Loucy (cell line): ENCODE results near the gene MSANTD3.

Source experiments
- H2AFZ ChIP-seq: fragments of 200-600 bp; sonication (generic); 2 replicates; pipeline ENCODE4 v1.6.0; 2016; ENCODE audit warnings: antibody characterized with exemption, mild to moderate bottlenecking, low read length, moderate library complexity
- H3F3A ChIP-seq: fragments of 200-600 bp; 2 replicates; pipeline ENCODE4 v1.6.0; 2016; ENCODE audit warnings: antibody characterized with exemption, low read depth, mild to moderate bottlenecking
- H3K27me3 ChIP-seq: fragments of 200-600 bp; sonication (generic); 2 replicates; pipeline ENCODE4 v1.6.1; 2014; ENCODE audit warnings: low read length, mild to moderate bottlenecking; ENCODE audit not compliant: insufficient read depth, poor library complexity, severe bottlenecking
- H3K36me3 ChIP-seq: fragments of 200-600 bp; sonication (generic); 2 replicates; pipeline ENCODE4 v1.6.1; 2016; ENCODE audit warnings: low read length; ENCODE audit not compliant: insufficient read depth
- H3K4me1 ChIP-seq: fragments of 200-600 bp; sonication (generic); 2 replicates; pipeline ENCODE4 v1.5.1; 2014; ENCODE audit warnings: low read length, mild to moderate bottlenecking; ENCODE audit not compliant: insufficient read depth, poor library complexity, severe bottlenecking
- H3K4me2 ChIP-seq: fragments of 200-600 bp; sonication (generic); 2 replicates; pipeline ENCODE4 v1.6.0; 2014; ENCODE audit warnings: antibody characterized with exemption, low read length, low read depth, mild to moderate bottlenecking; ENCODE audit not compliant: poor library complexity, severe bottlenecking
- H3K4me3 ChIP-seq: fragments of 200-600 bp; sonication (generic); 2 replicates; pipeline ENCODE4 v1.5.1; 2014; ENCODE audit warnings: low read length, mild to moderate bottlenecking, mixed read lengths; ENCODE audit not compliant: poor library complexity, severe bottlenecking
- H3K79me2 ChIP-seq: fragments of 200-600 bp; sonication (generic); 2 replicates; pipeline ENCODE4 v1.6.1; 2014; ENCODE audit warnings: low read length; ENCODE audit not compliant: insufficient read depth
- H3K9ac ChIP-seq: fragments of 200-600 bp; sonication (generic); 2 replicates; pipeline ENCODE4 v1.6.0; 2014; ENCODE audit warnings: mild to moderate bottlenecking, low read depth, low read length, moderate library complexity; ENCODE audit not compliant: poor library complexity, severe bottlenecking
- H3K9me2 ChIP-seq: fragments of 200-600 bp; sonication (generic); replicated peaks from 2 replicates; pipeline ENCODE4 v1.6.1; 2016; ENCODE audit warnings: low read depth, low read length, mixed read lengths
- H3K9me3 ChIP-seq: fragments of 200-600 bp; sonication (generic); 2 replicates; pipeline ENCODE4 v1.6.1; 2014; ENCODE audit warnings: mild to moderate bottlenecking, antibody characterized with exemption, low read length, low read depth; ENCODE audit not compliant: insufficient read depth
- H4K20me1 ChIP-seq: fragments of 200-600 bp; sonication (generic); 2 replicates; pipeline ENCODE4 v1.6.0; 2014; ENCODE audit warnings: antibody characterized with exemption, low read length, mild to moderate bottlenecking; ENCODE audit not compliant: insufficient read depth, poor library complexity, severe bottlenecking
- EZH2phosphoT487 ChIP-seq: fragments of 200-600 bp; IDR thresholded peaks from 2 replicates; pipeline ENCODE4 v1.6.1; 2018; ENCODE audit warnings: antibody characterized with exemption, mild to moderate bottlenecking, moderate library complexity, borderline replicate concordance
- TF ChIP-seq, protein P1 (sequence below): fragments of 200-600 bp; sonication (generic); conservative IDR thresholded peaks from 2 replicates; pipeline ENCODE4 v1.5.1; 2014; ENCODE audit warnings: mild to moderate bottlenecking, antibody characterized with exemption, low read length

MSANTD3 gene

GRCh38 chr9:100408546-100409175, 18.3 kb upstream of the MSANTD3 start:
- Histone ChIP-seq H4K20me1 (no peaks in the 10 kb centered on the region), H3K4me2 (no peak overlapping the region), H3K79me2 (no peaks in the 10 kb centered on the region), H3K4me1 (peaks cover 15% of the 10 kb centered on the region), H3F3A (no peaks in the 10 kb centered on the region), H3K9ac (no peak overlapping the region), H3K4me3 (no peak overlapping the region), H3K9me3 (no peaks in the 10 kb centered on the region), H3K36me3 (no peaks in the 10 kb centered on the region), H3K27me3 (no peaks in the 10 kb centered on the region), H3K9me2 (no peaks in the 10 kb centered on the region), H2AFZ (0 out of 2 replicates have a peak overlapping the region, but pooled peaks have one; percentile 6)
- no peak for TF ChIP-seq EZH2phosphoT487
- TF ChIP-seq, protein P1, sequence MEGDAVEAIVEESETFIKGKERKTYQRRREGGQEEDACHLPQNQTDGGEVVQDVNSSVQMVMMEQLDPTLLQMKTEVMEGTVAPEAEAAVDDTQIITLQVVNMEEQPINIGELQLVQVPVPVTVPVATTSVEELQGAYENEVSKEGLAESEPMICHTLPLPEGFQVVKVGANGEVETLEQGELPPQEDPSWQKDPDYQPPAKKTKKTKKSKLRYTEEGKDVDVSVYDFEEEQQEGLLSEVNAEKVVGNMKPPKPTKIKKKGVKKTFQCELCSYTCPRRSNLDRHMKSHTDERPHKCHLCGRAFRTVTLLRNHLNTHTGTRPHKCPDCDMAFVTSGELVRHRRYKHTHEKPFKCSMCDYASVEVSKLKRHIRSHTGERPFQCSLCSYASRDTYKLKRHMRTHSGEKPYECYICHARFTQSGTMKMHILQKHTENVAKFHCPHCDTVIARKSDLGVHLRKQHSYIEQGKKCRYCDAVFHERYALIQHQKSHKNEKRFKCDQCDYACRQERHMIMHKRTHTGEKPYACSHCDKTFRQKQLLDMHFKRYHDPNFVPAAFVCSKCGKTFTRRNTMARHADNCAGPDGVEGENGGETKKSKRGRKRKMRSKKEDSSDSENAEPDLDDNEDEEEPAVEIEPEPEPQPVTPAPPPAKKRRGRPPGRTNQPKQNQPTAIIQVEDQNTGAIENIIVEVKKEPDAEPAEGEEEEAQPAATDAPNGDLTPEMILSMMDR, result no peak

DNA sequence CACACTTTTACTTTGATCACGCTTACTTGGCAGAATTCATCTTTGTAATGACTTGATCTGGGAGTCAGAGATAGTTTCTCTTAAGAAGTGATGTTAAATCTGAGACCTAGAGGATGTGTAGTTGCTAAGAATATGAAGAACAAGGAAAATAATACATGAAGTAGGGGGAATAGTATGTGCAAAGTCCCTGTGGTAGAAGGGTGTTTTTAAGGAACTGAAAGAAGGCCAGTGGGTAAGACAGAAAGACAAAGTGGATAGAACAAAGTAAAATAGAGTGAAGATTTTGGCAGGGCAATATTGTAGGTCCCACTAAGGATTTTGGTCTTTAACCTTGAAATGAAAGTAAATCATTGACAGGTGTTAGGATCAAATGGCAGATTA, 17.8 kb upstream of the MSANTD3 start:
- H2AFZ ChIP-seq, result 0 out of 2 replicates have a peak overlapping the region, but pooled peaks have one; percentile 6
- no peaks in the 10 kb centered on the region for H3K36me3 ChIP-seq
- no peak overlapping the region for H3K4me2 ChIP-seq
- H3K9me2 ChIP-seq, result no peaks in the 10 kb centered on the region
- no peaks in the 10 kb centered on the region for H3K27me3 ChIP-seq
- no peaks in the 10 kb centered on the region for H3F3A ChIP-seq
- H3K79me2 ChIP-seq, result no peaks in the 10 kb centered on the region
- no peak overlapping the region for H3K4me3 ChIP-seq
- no peak for TF ChIP-seq EZH2phosphoT487
- TF ChIP-seq, protein P1, result no peak
- H3K4me1 ChIP-seq, result peaks cover 15% of the 10 kb centered on the region
- H3K9ac ChIP-seq, result no peak overlapping the region
- no peaks in the 10 kb centered on the region for H3K9me3 ChIP-seq
- no peaks in the 10 kb centered on the region for H4K20me1 ChIP-seq

DNA sequence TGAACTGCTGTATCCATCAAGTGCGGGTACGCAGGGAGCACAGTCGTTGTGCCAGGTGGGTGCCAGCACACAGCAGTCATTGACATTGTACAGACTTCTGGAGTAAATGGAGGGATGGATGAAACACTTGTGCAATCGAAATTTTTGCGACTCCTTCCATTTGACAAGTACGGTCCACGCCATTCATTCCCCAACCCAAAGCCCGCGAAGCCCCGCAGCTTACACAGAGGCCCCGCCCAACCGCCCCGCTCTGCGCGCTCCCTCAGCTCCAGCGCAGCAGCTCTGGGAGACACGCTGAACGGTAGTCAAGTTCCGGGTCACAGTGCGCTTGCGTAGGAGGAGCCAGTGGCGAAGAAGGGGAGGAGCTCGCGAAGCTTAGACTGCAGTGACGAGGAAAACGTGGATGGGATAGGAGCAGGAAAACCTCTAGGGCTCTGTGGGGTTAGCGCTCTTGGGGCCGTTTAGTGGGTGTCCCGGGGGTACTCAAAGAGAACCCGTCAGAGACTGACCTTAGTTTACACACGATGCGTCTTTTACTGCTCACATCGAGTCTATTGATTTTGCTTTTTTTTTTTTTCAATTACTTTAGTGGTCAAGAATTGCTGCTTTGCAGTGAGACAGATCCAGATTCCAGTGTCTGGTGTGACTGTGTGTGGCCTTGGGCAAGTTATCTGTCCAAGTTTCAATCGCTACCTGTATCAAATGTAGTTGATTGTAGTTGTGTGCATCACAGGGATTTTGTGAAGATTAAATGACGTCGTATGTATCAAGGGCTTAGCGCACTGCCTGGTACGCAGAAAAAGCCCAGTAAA, 15.3 kb upstream of the MSANTD3 start:
- Histone ChIP-seq H3K4me3 (peak overlapping the region; percentile 72), H3K4me1 (peaks cover 15% of the 10 kb centered on the region), H3K79me2 (no peaks in the 10 kb centered on the region), H4K20me1 (no peaks in the 10 kb centered on the region), H3K4me2 (peak overlapping the region; percentile 76), H3K27me3 (no peaks in the 10 kb centered on the region), H3K9me3 (no peaks in the 10 kb centered on the region), H3F3A (no peaks in the 10 kb centered on the region), H3K9ac (peak overlapping the region; percentile 62), H2AFZ (peak overlapping the region; percentile 80), H3K9me2 (no peaks in the 10 kb centered on the region), H3K36me3 (no peaks in the 10 kb centered on the region)
- TF ChIP-seq, protein P1, result no peak
- TF ChIP-seq EZH2phosphoT487, result no peak
